Bronchial smooth muscle cell (primary cell): ENCODE measurements around the gene RNF186. TPM values are rescaled to one million over a fixed set of nuclear protein-coding genes. Genes with fewer than 3 reads are reported as not detected.

ENCODE experiments used
- total RNA-seq: library from RNA; depleted of rRNA; stranded (reverse); fragments of >200 nt; gene quantifications from 2 replicates; pipeline ENCODE4 v1.2.1, GENCODE V29; 2014

Gene RNF186
- total RNA-seq = not detected in 2 replicates

GRCh38 chr1:19814681-19815503 lies at the start of gene RNF186:
TSS of gene RNF186 (minus strand) at chr1:19815283. CDS start at chr1:19815101, 182 bp downstream.

GRCh38 chr1:19799230-19800075 lies 15.6 kb downstream of the RNF186 start, which contains the start of gene TMCO4:
TSS of gene TMCO4 (minus strand) at chr1:19799916. CDS start at chr1:19780758, 19,158 bp downstream.

Other genes with a start within 250 kb of the RNF186 start
- 192 and 338 TPM in 2 replicates for gene NBL1, start 171.0 kb downstream of the RNF186 start, total RNA-seq
- gene HTR6, start 150.4 kb downstream of the RNF186 start, total RNA-seq = under 0.01 TPM in 1 of 2 replicates, not detected in the other
- 13.7 and 16.5 TPM in 2 replicates for gene TMCO4, start 15.4 kb downstream of the RNF186 start, total RNA-seq
- gene OTUD3, start 67.1 kb upstream of the RNF186 start, total RNA-seq = 4.1 and 4.8 TPM in 2 replicates
- gene PLA2G2E, start 108.3 kb upstream of the RNF186 start, total RNA-seq = not detected in 2 replicates
- not detected in 2 replicates for gene PLA2G2A, start 164.3 kb upstream of the RNF186 start, total RNA-seq